ENCODE results near the gene NT5E.

NT5E gene

GRCh38 chr6:85460921-85461797 is 11.3 kb downstream of the NT5E start:
- no peak for DNase-seq

GRCh38 chr6:85461798-85462170 is 11.9 kb downstream of the NT5E start:
- no peak for DNase-seq

GRCh38 chr6:85462673-85463072 is 12.8 kb downstream of the NT5E start:
- DNase-seq, result no peak

- no peak for DNase-seq
Measured at GRCh38 chr6:85463621-85464259, 13.9 kb downstream of the NT5E start.

- no peak for DNase-seq
Measured at GRCh38 chr6:85464260-85464644, 14.4 kb downstream of the NT5E start.

GRCh38 chr6:85464722-85465150 is 14.9 kb downstream of the NT5E start:
- DNase-seq, result no peak

- DNase-seq, result no peak
Measured at GRCh38 chr6:85465762-85466161, 15.9 kb downstream of the NT5E start.

GRCh38 chr6:85468326-85468725 is 18.4 kb downstream of the NT5E start:
- no peak for DNase-seq

- no peak for DNase-seq
Measured at GRCh38 chr6:85469276-85470022, 19.6 kb downstream of the NT5E start.

GRCh38 chr6:85470023-85470410 is 20.1 kb downstream of the NT5E start:
- DNase-seq, result no peak

- DNase-seq, result no peak
Measured at GRCh38 chr6:85472744-85473143, 22.9 kb downstream of the NT5E start.

- no peak for DNase-seq
Measured at GRCh38 chr6:85473748-85474147, 23.9 kb downstream of the NT5E start.

GRCh38 chr6:85476532-85476931 is 26.6 kb downstream of the NT5E start:
- DNase-seq, result no peak

- no peak for DNase-seq
Measured at GRCh38 chr6:85479208-85479607, 29.3 kb downstream of the NT5E start.

GRCh38 chr6:85482206-85482904 is 32.5 kb downstream of the NT5E start:
- DNase-seq, result no peak

GRCh38 chr6:85482905-85483700 is 33.2 kb downstream of the NT5E start:
- peak; percentile 9 for DNase-seq

GRCh38 chr6:85483846-85484245 is 34.0 kb downstream of the NT5E start:
- DNase-seq, result no peak

- DNase-seq, result no peak
Measured at GRCh38 chr6:85484948-85485347, 35.1 kb downstream of the NT5E start.

- no peak for DNase-seq
Measured at GRCh38 chr6:85490516-85491248, 40.8 kb downstream of the NT5E start.

GRCh38 chr6:85493389-85493788 is 43.5 kb downstream of the NT5E start:
- no peak for DNase-seq

All from NCI-H1417 treated with DMSO at 0.1 percent for 48 hours (cell line).